ENCODE results near the gene ANKRD63. TPM values are rescaled to one million over a fixed set of nuclear protein-coding genes. Genes with fewer than 3 reads are reported as not detected.

The ANKRD63 gene
- total and polyA plus RNA-seq, 2 of the 13 experiments (the other 11 are each of a cell fraction or from before 2014, with no cell fraction given) = not detected

DNA sequence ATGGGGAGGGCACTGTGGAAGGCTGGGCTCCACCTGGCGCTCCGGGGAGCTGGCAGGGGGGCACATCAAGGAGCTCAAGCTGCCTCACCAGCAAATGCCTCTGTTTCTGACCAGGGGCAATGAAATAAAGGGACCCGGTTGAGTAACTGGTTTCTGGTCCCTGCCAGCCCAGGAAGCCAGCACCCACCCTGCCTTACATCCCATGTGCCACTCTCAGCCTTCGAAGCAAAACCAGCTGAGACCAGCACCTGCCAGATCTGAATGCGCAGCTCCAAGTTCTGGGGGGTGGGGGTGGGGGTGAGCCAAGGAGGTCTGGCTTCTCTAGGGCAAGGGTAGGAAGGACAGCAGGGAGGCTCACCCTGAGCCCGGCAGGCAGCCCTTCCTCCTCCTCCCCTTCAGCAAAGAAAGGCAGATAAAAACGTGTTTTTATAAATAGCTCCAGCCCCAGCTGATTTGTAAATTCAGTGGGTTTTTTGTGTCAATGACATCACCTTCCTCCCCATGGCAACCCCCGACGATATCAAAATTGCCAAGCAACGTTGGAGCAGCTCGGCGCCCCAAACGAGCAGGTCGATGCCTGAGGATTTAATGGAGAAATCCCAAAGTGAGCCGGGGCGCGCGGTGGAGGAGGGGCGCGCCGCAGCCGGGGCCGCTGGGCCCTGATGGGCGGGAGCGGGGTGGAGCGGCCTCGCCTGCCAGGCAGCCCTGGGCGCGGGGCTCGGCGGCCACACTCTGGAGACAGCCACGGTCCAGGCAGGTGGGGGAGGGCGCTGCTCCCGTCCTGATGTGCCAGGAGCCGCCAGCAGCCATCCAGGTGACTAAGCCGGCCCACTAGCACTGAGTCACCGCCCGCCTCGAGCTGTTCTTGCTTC is 44.1 kb downstream of the ANKRD63 start, which contains the start of gene PAK6 (continued):
- no peak for TF ChIP-seq ATM (IDR thresholded peaks at IDR 0.05; ENCODE audit: borderline replicate concordance)

DNA sequence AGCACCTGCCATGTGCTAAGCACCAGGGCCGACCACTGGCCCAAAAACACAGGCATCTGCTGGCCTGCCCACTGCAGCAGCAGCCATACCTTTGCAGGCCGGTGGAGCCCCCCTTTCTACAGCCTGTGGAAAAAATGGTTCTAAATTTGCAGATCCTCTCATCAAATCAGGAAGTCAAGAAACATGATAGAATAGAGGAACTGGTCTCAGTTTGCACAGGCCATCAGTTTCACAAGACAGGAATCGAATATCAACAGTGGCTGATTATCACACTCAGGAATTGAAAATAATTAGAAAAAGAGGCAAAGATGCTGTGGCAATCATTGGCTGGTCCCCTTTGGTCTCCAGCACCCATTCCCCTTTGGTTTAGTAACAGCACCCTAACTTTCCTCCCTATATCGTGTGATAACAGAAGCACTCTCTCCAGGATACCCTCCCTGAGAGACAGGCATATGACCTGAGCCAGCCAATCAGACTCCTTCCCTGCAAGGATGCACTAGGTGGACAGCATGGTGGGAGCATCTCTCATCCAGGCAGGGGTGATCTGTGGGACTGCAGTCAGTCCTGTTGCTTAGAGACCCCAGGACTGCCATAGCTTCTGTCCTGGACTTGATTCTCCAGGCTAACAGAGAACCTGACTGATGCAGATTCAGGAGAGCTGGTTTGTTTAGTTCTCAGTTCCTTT is 47.5 kb downstream of the ANKRD63 start:
- Histone ChIP-seq H4K20me1 (ENCODE audit: insufficient read depth, low read length) (no peaks in the 10 kb centered on the region), H3K4me3 (replicated peaks in 1 of 3; ENCODE audit: insufficient read depth in 1 of 3, low read depth in 2 of 3, low read length in 3 of 3) (no peak overlapping the region), H3K4me1 (ENCODE audit: insufficient read depth, low read length) (peaks cover 14% of the 10 kb centered on the region), H3K27ac (ENCODE audit: extremely low read length, insufficient read depth, low read length) (no peak overlapping the region), H3K4me2 (ENCODE audit: low read depth, low read length) (no peak overlapping the region), H3K9ac (ENCODE audit: insufficient read depth, low read depth, low read length) (no peak overlapping the region), H3K36me3 (replicated peaks in 1 of 2; ENCODE audit: control insufficient read depth in 1 of 2, insufficient read depth in 2 of 2, low read length in 2 of 2) (no peaks in the 10 kb centered on the region), H3K27me3 (ENCODE audit: control insufficient read depth in 1 of 2, insufficient read depth in 2 of 2, low read length in 2 of 2) (peaks cover 9 to 23% of the 10 kb centered on the region in 2 experiments; a peak in 3 of 5 replicates), H2AFZ (ENCODE audit: low read length) (no peak overlapping the region), H3K9me3 (ENCODE audit: low read length) (no peaks in the 10 kb centered on the region), H3K79me2 (ENCODE audit: insufficient read depth, low read length) (no peaks in the 10 kb centered on the region)
- FAIRE-seq = no peak
- POLR2A ChIA-PET = no interaction called here
- in situ Hi-C loops (cut with HindIII; ENCODE audit: extremely low pct_ligation_motif_present, low pct_unique_long_range_greater_than_20kb) = no loop called here
- no TSS peak for BruUV-seq (replicated peaks)
- 65% methylated on average over 2 of the region's 4 CpGs for WGBS (ENCODE audit: low lambda C conversion rate)
- CTCF ChIA-PET (ENCODE audit: low intra/inter-chr PET ratio, low total read pairs) = no interaction called here
- DNase-seq (ENCODE audit: low spot score) = no peak
- intact Hi-C loops (cut with micrococcal nuclease; ENCODE audit: unreplicated experiment) = no loop called here
- no peak for ATAC-seq
- no peak for TF ChIP-seq RERE (CRISPR knock-in tag; IDR thresholded peaks at IDR 0.05; ENCODE audit: low read depth)
- TF ChIP-seq ZBTB42 (CRISPR knock-in tag; IDR thresholded peaks at IDR 0.05) = no peak
- TF ChIP-seq RAD21 (CRISPR knock-in tag; IDR thresholded peaks at IDR 0.05) = no peak
- TF ChIP-seq NFIC (IDR thresholded peaks at IDR 0.05; ENCODE audit: low read length) = no peak
- no peak for TF ChIP-seq HMGA1 (CRISPR knock-in tag; conservative IDR thresholded peaks at IDR 0.05)
- no peak for TF ChIP-seq PCBP1 (IDR thresholded peaks at IDR 0.05; ENCODE audit: borderline replicate concordance, low read depth, low read length)
- no peak for TF ChIP-seq TARDBP (CRISPR knock-in tag; IDR thresholded peaks at IDR 0.05)
- TF ChIP-seq HNF1A (IDR thresholded peaks at IDR 0.05; ENCODE audit: low read depth) = no peak
- no peak for TF ChIP-seq HNF1A (CRISPR knock-in tag; IDR thresholded peaks at IDR 0.05; ENCODE audit: borderline replicate concordance)
